IMR-90 (cell line): ENCODE measurements around the gene DHX15. TPM values are rescaled to one million over a fixed set of nuclear protein-coding genes. Genes with fewer than 3 reads are reported as not detected.

Experiments used
- ATAC-seq: fragments of 200-7000 bp; cut with Tn5 transposase; 2 replicates; pipeline ENCODE4 v1.9.1; 2020; ENCODE audit warnings: low read depth, mild to moderate bottlenecking, moderate library complexity
- BruUV-seq: library from RNA; stranded (reverse); fragments of 400-500 nt; replicated peaks from 2 replicates; lab custom pipeline; 2021; lab: Mats Ljungman, UMichigan
- CTCF ChIA-PET: fragments of 300-600 bp; formaldehyde crosslinking; extraction: SDS; loops from one replicate; lab custom pipeline; 2021; ENCODE audit warnings: antibody characterized with exemption; lab: Yijun Ruan, JAX
- POLR2A ChIA-PET: fragments of 300-600 bp; sonication (Branson Sonifier 250); formaldehyde crosslinking; loops from one replicate; lab custom pipeline; 2022; ENCODE audit warnings: antibody characterized with exemption; ENCODE audit not compliant: unreplicated experiment; lab: Charles Lee
- DNase-seq: peaks from one replicate; pipeline ENCODE4 v3.0.0; 2013
- H2AFZ ChIP-seq: replicated peaks from 2 replicates; pipeline ENCODE3; 2013; ENCODE audit warnings: low read length, mild to moderate bottlenecking; ENCODE audit not compliant: poor library complexity
- H2AK5ac ChIP-seq: 2 replicates; pipeline ENCODE4 v1.6.1; 2013; ENCODE audit warnings: low read depth, low read length, inconsistent platforms
- H2AK9ac ChIP-seq: replicated peaks from 2 replicates; pipeline ENCODE3; 2013; ENCODE audit warnings: mild to moderate bottlenecking, low read depth, low read length, moderate library complexity; ENCODE audit not compliant: poor library complexity
- H2BK120ac ChIP-seq: 2 replicates; pipeline ENCODE4 v1.6.1; 2013; ENCODE audit warnings: low read depth, low read length, inconsistent platforms
- H2BK15ac ChIP-seq: 3 replicates; pipeline ENCODE4 v1.6.1; 2013; ENCODE audit warnings: low read depth, low read length, inconsistent platforms
- H2BK20ac ChIP-seq: 2 replicates; pipeline ENCODE4 v1.6.1; 2013; ENCODE audit warnings: low read depth, mild to moderate bottlenecking, inconsistent platforms, low read length, moderate library complexity
- H2BK5ac ChIP-seq: 2 replicates; pipeline ENCODE4 v1.6.1; 2013; ENCODE audit warnings: mild to moderate bottlenecking, low read depth, low read length, inconsistent platforms; ENCODE audit not compliant: poor library complexity, severe bottlenecking
- H3K14ac ChIP-seq: replicated peaks from 2 replicates; pipeline ENCODE4 v1.6.1; 2013; ENCODE audit warnings: low read depth, low read length, inconsistent platforms
- H3K18ac ChIP-seq: 2 replicates; pipeline ENCODE4 v1.6.1; 2013; ENCODE audit warnings: low read depth, low read length, control low read depth
- H3K23ac ChIP-seq: 2 replicates; pipeline ENCODE4 v1.6.1; 2013; ENCODE audit warnings: low read depth, low read length, inconsistent platforms
- H3K27ac ChIP-seq: 2 replicates; pipeline ENCODE4 v1.5.1; 2013; ENCODE audit warnings: mild to moderate bottlenecking, control low read depth, low read length; ENCODE audit not compliant: insufficient read depth
- H3K27me3 ChIP-seq: 2 replicates; pipeline ENCODE4 v1.6.1; 2013; ENCODE audit warnings: low read length; ENCODE audit not compliant: control insufficient read depth, insufficient read depth
- H3K36me3 ChIP-seq: 2 replicates; pipeline ENCODE4 v1.6.1; 2013; ENCODE audit warnings: low read length, mixed read lengths; ENCODE audit not compliant: control insufficient read depth, insufficient read depth
- H3K4ac ChIP-seq: 2 replicates; pipeline ENCODE4 v1.6.1; 2013; ENCODE audit warnings: low read depth, low read length, inconsistent platforms
- H3K4me1 ChIP-seq: 2 replicates; pipeline ENCODE4 v1.6.1; 2013; ENCODE audit warnings: low read length, mixed read lengths; ENCODE audit not compliant: control insufficient read depth, insufficient read depth
- H3K4me2 ChIP-seq: 2 replicates; pipeline ENCODE4 v1.6.1; 2013; ENCODE audit warnings: low read depth, mild to moderate bottlenecking, control low read depth, low read length, moderate library complexity
- H3K4me3 ChIP-seq: 2 replicates; pipeline ENCODE4 v1.5.1; 2013; ENCODE audit warnings: low read depth, mild to moderate bottlenecking, control low read depth, low read length, moderate library complexity; ENCODE audit not compliant: insufficient read depth
- H3K56ac ChIP-seq: 2 replicates; pipeline ENCODE4 v1.6.1; 2013; ENCODE audit warnings: low read length, inconsistent platforms; ENCODE audit not compliant: insufficient read depth; ENCODE audit errors: extremely low read depth
- H3K79me1 ChIP-seq, 2 experiments: 2 replicates each; pipeline ENCODE4 v1.6.1; 2013; ENCODE audit warnings: low read length in 2 of 2, inconsistent platforms in 1 of 2, low read depth in 1 of 2
- H3K9ac ChIP-seq: 2 replicates; pipeline ENCODE4 v1.6.1; 2013; ENCODE audit warnings: low read depth, low read length, control low read depth
- H3K9me1 ChIP-seq: 2 replicates; pipeline ENCODE4 v1.6.1; 2013; ENCODE audit warnings: low read length, inconsistent platforms; ENCODE audit not compliant: insufficient read depth
- H3K9me3 ChIP-seq: 2 replicates; pipeline ENCODE4 v1.6.1; 2013; ENCODE audit warnings: low read length; ENCODE audit not compliant: control insufficient read depth, insufficient read depth
- H4K20me1 ChIP-seq: 2 replicates; pipeline ENCODE4 v1.6.1; 2013; ENCODE audit warnings: low read length, inconsistent platforms; ENCODE audit not compliant: insufficient read depth
- H4K5ac ChIP-seq: 2 replicates; pipeline ENCODE4 v1.6.1; 2013; ENCODE audit warnings: mild to moderate bottlenecking, low read depth, low read length, control low read depth
- H4K8ac ChIP-seq, 2 experiments: 2 replicates each; pipeline ENCODE4 v1.6.1; 2013; ENCODE audit warnings: low read depth in 2 of 2, low read length in 2 of 2, control low read depth in 1 of 2, inconsistent platforms in 1 of 2
- H4K91ac ChIP-seq: 2 replicates; pipeline ENCODE4 v1.6.1; 2013; ENCODE audit warnings: low read depth, low read length, inconsistent platforms; ENCODE audit not compliant: insufficient read depth
- CEBPB ChIP-seq: IDR thresholded peaks from 2 replicates; pipeline ENCODE4 v1.6.1; 2012; ENCODE audit warnings: low read depth, low read length, improper control_type of control experiment
- CHD1 ChIP-seq: IDR thresholded peaks from 2 replicates; pipeline ENCODE4 v1.6.1; 2012; ENCODE audit warnings: low read depth, low read length, improper control_type of control experiment
- dilution Hi-C: fragments of 300-500 bp; cut with HindIII; formaldehyde crosslinking; loops from one replicate; pipeline ENCODE4 v1.14.3; 2018; ENCODE audit warnings: low sequenced_read_pairs; ENCODE audit not compliant: unreplicated experiment
- in situ Hi-C: fragments of 300-500 bp; cut with MboI; formaldehyde crosslinking; loops from 3 replicates; pipeline ENCODE4 v1.14.3; 2019; ENCODE audit warnings: low sequenced_read_pairs, inconsistent platforms, mixed read lengths
- intact Hi-C: fragments of 100-400 bp; cut with micrococcal nuclease; formaldehyde crosslinking; loops from 2 replicates; pipeline ENCODE4 v1.10.0; 2022
- polyA plus RNA-seq, 3 experiments: library from polyadenylated mRNA; depleted of rRNA; stranded (reverse); fragments of >200 nt; gene quantifications; 2 replicates each; pipeline ENCODE4 v1.2.3, GENCODE V29; 2012; ENCODE audit warnings: low replicate concordance in 1 of 3
- total RNA-seq: library from RNA; depleted of rRNA; stranded (reverse); fragments of >200 nt; gene quantifications from 2 replicates; pipeline ENCODE4 v1.2.3, GENCODE V29; 2012

The DHX15 gene
- total and polyA plus RNA-seq, 2 of the 4 experiments (the other 2 are of a cell fraction): 97.9 to 172 TPM

DNA sequence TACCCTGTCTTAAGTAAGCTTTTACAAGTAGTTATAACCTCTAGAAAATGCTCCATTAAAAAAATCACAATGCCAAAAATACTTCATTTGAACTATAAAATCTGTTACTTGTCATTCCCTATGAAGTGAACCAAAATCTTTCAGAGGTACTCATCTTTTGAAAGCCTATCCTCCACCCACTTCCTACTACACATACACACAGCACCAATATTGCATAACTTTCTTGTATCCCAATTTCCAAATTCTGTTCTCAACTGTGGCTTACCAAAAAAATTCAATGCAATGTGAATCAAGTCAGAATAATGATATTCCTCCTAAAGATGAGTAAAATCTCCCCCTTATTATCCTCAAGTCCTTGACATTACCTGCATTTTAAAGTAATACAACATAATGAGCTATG is 15.9 kb downstream of the DHX15 start:
- H2BK15ac ChIP-seq: no peak overlapping the region
- H2AK9ac ChIP-seq: no peak overlapping the region
- H4K20me1 ChIP-seq: peaks cover 87% of the 10 kb centered on the region
- peaks cover 9 to 39% of the 10 kb centered on the region in 2 experiments; a peak in 3 of 4 replicates for H3K79me1 ChIP-seq
- no TSS peak for BruUV-seq
- H4K8ac ChIP-seq: no peak overlapping the region
- H2AFZ ChIP-seq: no peak overlapping the region
- H3K18ac ChIP-seq: no peak overlapping the region
- H4K91ac ChIP-seq: no peak overlapping the region
- CTCF ChIA-PET: interaction anchor here (0.6 to 0.9 kb wide), 2 partner anchors 257 to 412 kb away, joined by 3 read pairs; no protein-coding TSS in a partner anchor
- intact Hi-C loops (no loop called here), in situ Hi-C loops (no loop called here), dilution Hi-C loops (no loop called here)
- H3K4ac ChIP-seq: no peak overlapping the region
- H2AK5ac ChIP-seq: no peak overlapping the region
- no peak overlapping the region for H2BK120ac ChIP-seq
- no peak overlapping the region for H3K27ac ChIP-seq
- no peak overlapping the region for H3K56ac ChIP-seq
- H3K36me3 ChIP-seq: peaks cover 20% of the 10 kb centered on the region
- H2BK20ac ChIP-seq: no peak overlapping the region
- H3K23ac ChIP-seq: no peak overlapping the region
- H2BK5ac ChIP-seq: no peak overlapping the region
- DNase-seq (no peak), ATAC-seq (no peak)
- no peak overlapping the region for H3K4me2 ChIP-seq
- H4K5ac ChIP-seq: no peak overlapping the region
- peaks cover 2% of the 10 kb centered on the region; the same call in 1 of the 2 replicates for H3K4me1 ChIP-seq
- no peak overlapping the region for H3K4me3 ChIP-seq
- no peaks in the 10 kb centered on the region for H3K9me3 ChIP-seq
- no peak overlapping the region for H3K14ac ChIP-seq
- POLR2A ChIA-PET: no interaction called here
- no peaks in the 10 kb centered on the region for H3K27me3 ChIP-seq
- TF ChIP-seq CEBPB (peak; percentile 72), CHD1 (no peak)
- peaks cover 8% of the 10 kb centered on the region for H3K9me1 ChIP-seq
- no peak overlapping the region for H3K9ac ChIP-seq
